CD8-positive, alpha-beta memory T cell (primary cell): ENCODE data around the gene CEND1. TPM values are rescaled to one million over a fixed set of nuclear protein-coding genes. Genes with fewer than 3 reads are reported as not detected.

Source experiments
- CTCF ChIA-PET: fragments of 350-600 bp; sonication (Branson Sonifier 250); formaldehyde crosslinking; loops from one replicate; lab custom pipeline; 2021; ENCODE audit warnings: antibody characterized with exemption; lab: Charles Lee
- POLR2A ChIA-PET: fragments of 350-600 bp; sonication (Branson Sonifier 250); formaldehyde crosslinking; loops from one replicate; lab custom pipeline; 2021; ENCODE audit warnings: antibody characterized with exemption; lab: Charles Lee
- DNase-seq, 5 donors: peaks; one replicate each; pipeline versions ENCODE4 v3.0.0 to v3.0.0-alpha.2; 2020 to 2022; ENCODE audit warnings: mixed read lengths in 1 of 5
- H3K27ac ChIP-seq: one replicate; pipeline ENCODE4 v1.7.0; 2013; ENCODE audit warnings: low read depth, mild to moderate bottlenecking, low read length, moderate library complexity
- H3K27me3 ChIP-seq: 2 replicates; pipeline ENCODE4 v1.7.0; 2013; ENCODE audit warnings: low read length, mild to moderate bottlenecking; ENCODE audit not compliant: insufficient read depth, poor library complexity, severe bottlenecking
- H3K36me3 ChIP-seq: 2 replicates; pipeline ENCODE4 v1.7.0; 2013; ENCODE audit warnings: mild to moderate bottlenecking, low read length, moderate library complexity; ENCODE audit not compliant: insufficient read depth
- H3K4me1 ChIP-seq: 2 replicates; pipeline ENCODE4 v1.7.0; 2013; ENCODE audit warnings: mild to moderate bottlenecking, low read length, moderate library complexity; ENCODE audit not compliant: insufficient read depth
- H3K4me3 ChIP-seq: 2 replicates; pipeline ENCODE4 v1.7.0; 2013; ENCODE audit warnings: mild to moderate bottlenecking, low read length
- H3K9me3 ChIP-seq: 2 replicates; pipeline ENCODE4 v1.7.0; 2013; ENCODE audit warnings: mild to moderate bottlenecking, low read length
- H3K27ac Mint-ChIP-seq, 8 donors: one replicate each; pipeline ENCODE4 v1.8.0; 2020 to 2021; ENCODE audit warnings: mixed read lengths in 8 of 8, mild to moderate bottlenecking in 6 of 8, inconsistent platforms in 3 of 8, moderate library complexity in 3 of 8
- H3K27me3 Mint-ChIP-seq, 2 donors: one replicate each; pipeline ENCODE4 v1.8.0; 2020 to 2021; ENCODE audit warnings: mixed read lengths in 2 of 2, mild to moderate bottlenecking in 1 of 2, moderate library complexity in 1 of 2
- H3K36me3 Mint-ChIP-seq, 3 donors: one replicate each; pipeline ENCODE4 v1.8.0; 2020 to 2021; ENCODE audit warnings: mixed read lengths in 3 of 3, inconsistent platforms in 1 of 3, mild to moderate bottlenecking in 1 of 3
- H3K4me1 Mint-ChIP-seq, 3 donors: one replicate each; pipeline ENCODE4 v1.8.0; 2020 to 2021; ENCODE audit warnings: mixed read lengths in 3 of 3, inconsistent platforms in 1 of 3, mild to moderate bottlenecking in 1 of 3
- H3K4me3 Mint-ChIP-seq, 7 donors: one replicate each; pipeline ENCODE4 v1.8.0; 2020 to 2021; ENCODE audit warnings: mixed read lengths in 7 of 7, mild to moderate bottlenecking in 6 of 7, moderate library complexity in 4 of 7, inconsistent platforms in 2 of 7
- H3K9me3 Mint-ChIP-seq, 5 donors: one replicate each; pipeline ENCODE4 v1.8.0; 2020 to 2022; ENCODE audit warnings: mixed read lengths in 5 of 5, mild to moderate bottlenecking in 3 of 5, moderate library complexity in 2 of 5, inconsistent platforms in 1 of 5
- polyA plus RNA-seq: library from polyadenylated mRNA; unstranded; fragments of 300-500 nt; fragmentation: Illumina TruSeq; gene quantifications from one replicate; pipeline ENCODE4 v1.2.3, GENCODE V29; 2021
- total RNA-seq, 2 experiments: library from RNA; stranded (reverse); gene quantifications; one replicate each; pipeline ENCODE4 v1.2.3, GENCODE V29; 2021

The CEND1 gene
- total and polyA plus RNA-seq, 3 experiments from 2014 or later: 0.13 to 2.6 (median 2.1) TPM

GRCh38 chr11:770642-771616 lies 19.0 kb downstream of the CEND1 start:
- Histone ChIP-seq H3K9me3 (no peaks in the 10 kb centered on the region), H3K27ac (no peak overlapping the region), H3K36me3 (no peaks in the 10 kb centered on the region), H3K4me3 (no peak overlapping the region), H3K27me3 (no peaks in the 10 kb centered on the region), H3K4me1 (peaks cover 7% of the 10 kb centered on the region)
- Mint-ChIP-seq H3K36me3 (peaks cover 0 to 26% (median 1%) of the 10 kb centered on the region in 3 donors), H3K27ac (no peak overlapping the region), H3K27me3 (no peaks in the 10 kb centered on the region), H3K4me3 (no peak overlapping the region), H3K4me1 (peaks cover 5 to 11% (median 9%) of the 10 kb centered on the region in 3 donors), H3K9me3 (no peaks in the 10 kb centered on the region)
- POLR2A ChIA-PET: no interaction called here
- CTCF ChIA-PET: no interaction called here
- DNase-seq: no peak

- H3K4me1 ChIP-seq: no peaks in the 10 kb centered on the region
- no peak overlapping the region for H3K4me3 ChIP-seq
- POLR2A ChIA-PET: no interaction called here
- CTCF ChIA-PET: no interaction called here
- no peaks in the 10 kb centered on the region for H3K36me3 ChIP-seq
- Mint-ChIP-seq H3K27ac (no peak overlapping the region), H3K4me1 (peaks cover 0 to 4% (median 4%) of the 10 kb centered on the region in 3 donors), H3K36me3 (peaks cover 0 to 27% (median 1%) of the 10 kb centered on the region in 3 donors), H3K27me3 (no peaks in the 10 kb centered on the region), H3K9me3 (no peaks in the 10 kb centered on the region), H3K4me3 (peak overlapping the region in 1 of 7 donors; percentile 13)
- DNase-seq: no peak
- H3K27me3 ChIP-seq: no peaks in the 10 kb centered on the region
- no peak overlapping the region for H3K27ac ChIP-seq
- no peaks in the 10 kb centered on the region for H3K9me3 ChIP-seq
Observed at GRCh38 chr11:769887-770641, 19.8 kb downstream of the CEND1 start.

GRCh38 chr11:767238-767637 lies 22.7 kb downstream of the CEND1 start:
- no peak for DNase-seq
- Histone ChIP-seq H3K27me3 (no peaks in the 10 kb centered on the region), H3K27ac (no peak overlapping the region), H3K4me1 (no peaks in the 10 kb centered on the region), H3K9me3 (no peaks in the 10 kb centered on the region), H3K4me3 (no peak overlapping the region), H3K36me3 (peaks cover 18% of the 10 kb centered on the region)
- Mint-ChIP-seq H3K36me3 (peaks cover 0 to 52% (median 1%) of the 10 kb centered on the region in 3 donors), H3K4me3 (no peak overlapping the region), H3K27ac (peak overlapping the region in 2 of 8 donors; percentile 41 to 60), H3K9me3 (no peaks in the 10 kb centered on the region), H3K27me3 (no peaks in the 10 kb centered on the region), H3K4me1 (no peaks in the 10 kb centered on the region)
- ChIA-PET CTCF (no interaction called here), POLR2A (no interaction called here)

GRCh38 chr11:766936-767210 lies 23.0 kb downstream of the CEND1 start:
- Mint-ChIP-seq H3K27ac (no peak overlapping the region), H3K36me3 (peaks cover 0 to 55% (median 1%) of the 10 kb centered on the region in 3 donors), H3K27me3 (no peaks in the 10 kb centered on the region), H3K4me3 (no peak overlapping the region), H3K9me3 (no peaks in the 10 kb centered on the region), H3K4me1 (no peaks in the 10 kb centered on the region)
- ChIA-PET POLR2A (no interaction called here), CTCF (interaction anchor here (1.3 kb wide), 1 partner anchor 9 kb away, joined by 3 read pairs; no protein-coding TSS in a partner anchor)
- Histone ChIP-seq H3K36me3 (peaks cover 19% of the 10 kb centered on the region), H3K9me3 (no peaks in the 10 kb centered on the region), H3K27me3 (no peaks in the 10 kb centered on the region), H3K27ac (no peak overlapping the region), H3K4me1 (no peaks in the 10 kb centered on the region), H3K4me3 (no peak overlapping the region)
- DNase-seq: no peak

- Histone ChIP-seq H3K4me3 (no peak overlapping the region), H3K4me1 (no peaks in the 10 kb centered on the region), H3K36me3 (peaks cover 24% of the 10 kb centered on the region), H3K27me3 (no peaks in the 10 kb centered on the region), H3K27ac (no peak overlapping the region), H3K9me3 (no peaks in the 10 kb centered on the region)
- no peak for DNase-seq
- Mint-ChIP-seq H3K4me1 (no peaks in the 10 kb centered on the region), H3K27ac (no peak overlapping the region), H3K9me3 (no peaks in the 10 kb centered on the region), H3K36me3 (peaks cover 0 to 60% (median 1%) of the 10 kb centered on the region in 3 donors), H3K27me3 (no peaks in the 10 kb centered on the region), H3K4me3 (no peak overlapping the region)
- ChIA-PET CTCF (interaction anchor here (0.8 to 1.7 kb wide), 6 partner anchors 10 to 247 kb away, joined by 3 to 4 read pairs (median 3); no protein-coding TSS in a partner anchor), POLR2A (interaction anchor here (1.0 kb wide), 1 partner anchor 24 kb away, joined by 3 read pairs; the partner anchor contains the start of gene CEND1)
Observed at GRCh38 chr11:766106-766935, 23.6 kb downstream of the CEND1 start.

- CTCF ChIA-PET: interaction anchor here (0.8 to 1.7 kb wide), 6 partner anchors 10 to 247 kb away, joined by 3 to 4 read pairs (median 3); no protein-coding TSS in a partner anchor
- no peak overlapping the region for H3K27ac ChIP-seq
- Mint-ChIP-seq H3K27ac (peak overlapping the region in 1 of 8 donors; percentile 79), H3K4me3 (no peak overlapping the region), H3K4me1 (no peaks in the 10 kb centered on the region), H3K36me3 (peaks cover 0 to 59% (median 1%) of the 10 kb centered on the region in 3 donors), H3K27me3 (no peaks in the 10 kb centered on the region), H3K9me3 (no peaks in the 10 kb centered on the region)
- no peaks in the 10 kb centered on the region for H3K27me3 ChIP-seq
- peaks cover 25% of the 10 kb centered on the region for H3K36me3 ChIP-seq
- no peak for DNase-seq
- H3K4me1 ChIP-seq: no peaks in the 10 kb centered on the region
- H3K9me3 ChIP-seq: no peaks in the 10 kb centered on the region
- POLR2A ChIA-PET: interaction anchor here (1.0 kb wide), 1 partner anchor 24 kb away, joined by 3 read pairs; the partner anchor contains the start of gene CEND1
- no peak overlapping the region for H3K4me3 ChIP-seq
Observed at GRCh38 chr11:765802-766091, 24.1 kb downstream of the CEND1 start.

GRCh38 chr11:765025-765801 lies 24.7 kb downstream of the CEND1 start:
- DNase-seq: peak; percentile 49 to 75 (median 54)
- Mint-ChIP-seq H3K27me3 (no peaks in the 10 kb centered on the region), H3K36me3 (peaks cover 0 to 58% (median 1%) of the 10 kb centered on the region in 3 donors), H3K9me3 (no peaks in the 10 kb centered on the region), H3K4me1 (no peaks in the 10 kb centered on the region), H3K4me3 (no peak overlapping the region), H3K27ac (peak overlapping the region in 3 of 8 donors; percentile 32 to 79 (median 35))
- H3K9me3 ChIP-seq: no peaks in the 10 kb centered on the region
- CTCF ChIA-PET: interaction anchor here (0.8 to 1.7 kb wide), 7 partner anchors 11 to 246 kb away, joined by 3 to 4 read pairs (median 3); no protein-coding TSS in a partner anchor
- no peaks in the 10 kb centered on the region for H3K27me3 ChIP-seq
- no peak overlapping the region for H3K27ac ChIP-seq
- no peaks in the 10 kb centered on the region for H3K4me1 ChIP-seq
- no peak overlapping the region for H3K4me3 ChIP-seq
- POLR2A ChIA-PET: interaction anchor here (1.0 kb wide), 1 partner anchor 25 kb away, joined by 3 read pairs; the partner anchor contains the start of gene CEND1
- peaks cover 26% of the 10 kb centered on the region for H3K36me3 ChIP-seq
